Central memory CD8-positive, alpha-beta T cell (primary cell): ENCODE data around the gene USP7.
A peak's percentile ranks its signal among the peaks of the same experiment; 100 is the strongest.
"Not testable (repeated sequence)": the region's sequence is repeated elsewhere in the genome, so short reads cannot be mapped to it uniquely, and the experiment has no call there.

Experiments
- ATAC-seq: fragments of 150-1000 bp; cut with Tn5 transposase; replicated peaks from 2 replicates; pipeline ENCODE4 v1.10.0; 2022; ENCODE audit warnings: mild to moderate bottlenecking, moderate FRiP score, moderate number of reproducible peaks; ENCODE audit not compliant: poor library complexity, severe bottlenecking; ENCODE audit errors: extremely low read depth
- DNase-seq, 2 donors: peaks; one replicate each; pipeline ENCODE4 v3.0.0; 2021; ENCODE audit warnings: low spot score in 2 of 2
- H3K27ac Mint-ChIP-seq: one replicate; pipeline ENCODE4 v1.8.0; 2022; ENCODE audit warnings: low read depth, mild to moderate bottlenecking, moderate library complexity, mixed read lengths
- H3K27me3 Mint-ChIP-seq: one replicate; pipeline ENCODE4 v1.8.0; 2022; ENCODE audit warnings: mixed read lengths
- H3K36me3 Mint-ChIP-seq: one replicate; pipeline ENCODE4 v1.8.0; 2022; ENCODE audit warnings: mild to moderate bottlenecking, moderate library complexity, mixed read lengths; ENCODE audit not compliant: insufficient read depth
- H3K4me1 Mint-ChIP-seq: one replicate; pipeline ENCODE4 v1.8.0; 2022; ENCODE audit warnings: mixed read lengths
- H3K4me3 Mint-ChIP-seq: one replicate; pipeline ENCODE4 v1.8.0; 2022; ENCODE audit warnings: mild to moderate bottlenecking, moderate library complexity, mixed read lengths
- H3K9me3 Mint-ChIP-seq: one replicate; pipeline ENCODE4 v1.8.0; 2022; ENCODE audit warnings: mixed read lengths

Gene USP7

GRCh38 chr16:8848939-8849391 lies 114.7 kb downstream of the USP7 start:
- Mint-ChIP-seq H3K27me3 (no peaks in the 10 kb centered on the region), H3K27ac (peak overlapping the region; percentile 90), H3K9me3 (no peaks in the 10 kb centered on the region), H3K4me1 (peaks cover 23% of the 10 kb centered on the region), H3K4me3 (no peak overlapping the region), H3K36me3 (peaks cover 23% of the 10 kb centered on the region)
- no peak for DNase-seq
- no peak for ATAC-seq

- Mint-ChIP-seq H3K27me3 (no peaks in the 10 kb centered on the region), H3K36me3 (peaks cover 23% of the 10 kb centered on the region), H3K27ac (no peak overlapping the region), H3K9me3 (no peaks in the 10 kb centered on the region), H3K4me3 (no peak overlapping the region), H3K4me1 (peaks cover 29% of the 10 kb centered on the region)
- DNase-seq = no peak
- no peak for ATAC-seq
Observed at GRCh38 chr16:8848231-8848938, 115.3 kb downstream of the USP7 start.

- Mint-ChIP-seq H3K27ac (no peak overlapping the region), H3K27me3 (no peaks in the 10 kb centered on the region), H3K36me3 (peaks cover 22% of the 10 kb centered on the region), H3K4me3 (no peak overlapping the region), H3K4me1 (peaks cover 30% of the 10 kb centered on the region), H3K9me3 (no peaks in the 10 kb centered on the region)
- ATAC-seq (no peak), DNase-seq (no peak)
Observed at GRCh38 chr16:8847623-8848022, 116.1 kb downstream of the USP7 start.

GRCh38 chr16:8847145-8847544 lies 116.6 kb downstream of the USP7 start:
- ATAC-seq (no peak), DNase-seq (no peak)
- Mint-ChIP-seq H3K36me3 (peaks cover 22% of the 10 kb centered on the region), H3K4me1 (peaks cover 30% of the 10 kb centered on the region), H3K27ac (no peak overlapping the region), H3K9me3 (no peaks in the 10 kb centered on the region), H3K27me3 (no peaks in the 10 kb centered on the region), H3K4me3 (no peak overlapping the region)

GRCh38 chr16:8846401-8846932 lies 117.2 kb downstream of the USP7 start:
- H3K27ac Mint-ChIP-seq = no peak overlapping the region
- peaks cover 30% of the 10 kb centered on the region for H3K4me1 Mint-ChIP-seq
- H3K4me3 Mint-ChIP-seq = no peak overlapping the region
- DNase-seq (no peak), ATAC-seq (no peak)
- H3K27me3 Mint-ChIP-seq = no peaks in the 10 kb centered on the region
- H3K9me3 Mint-ChIP-seq = no peaks in the 10 kb centered on the region
- H3K36me3 Mint-ChIP-seq = peaks cover 17% of the 10 kb centered on the region

GRCh38 chr16:8845699-8846298 lies 117.9 kb downstream of the USP7 start:
- no peak overlapping the region for H3K4me3 Mint-ChIP-seq
- H3K9me3 Mint-ChIP-seq = no peaks in the 10 kb centered on the region
- H3K4me1 Mint-ChIP-seq = peaks cover 28% of the 10 kb centered on the region
- H3K27ac Mint-ChIP-seq = no peak overlapping the region
- H3K27me3 Mint-ChIP-seq = no peaks in the 10 kb centered on the region
- DNase-seq (no peak), ATAC-seq (no peak)
- peaks cover 15% of the 10 kb centered on the region for H3K36me3 Mint-ChIP-seq

- H3K27me3 Mint-ChIP-seq, H3K9me3 Mint-ChIP-seq, ATAC-seq, H3K4me3 Mint-ChIP-seq, H3K36me3 Mint-ChIP-seq, DNase-seq: not testable (repeated sequence)
- peak overlapping the region; percentile 49 for H3K27ac Mint-ChIP-seq
- peaks cover 18% of the 10 kb centered on the region for H3K4me1 Mint-ChIP-seq
Observed at GRCh38 chr16:8843296-8843695, 120.4 kb downstream of the USP7 start.
